ENCODE results near the gene PHACTR4. TPM values are rescaled to one million over a fixed set of nuclear protein-coding genes. Genes with fewer than 3 reads are reported as not detected.
"Not testable (repeated sequence)": the region's sequence is repeated elsewhere in the genome, so short reads cannot be mapped to it uniquely, and the experiment has no call there.

Gene PHACTR4
- total and polyA plus RNA-seq, 7 donors = 21.6 to 57.4 (median 35.2) TPM

GRCh38 chr1:28537457-28538199 is 168.1 kb downstream of the PHACTR4 start:
- intact Hi-C loops (cut with DNase I) = no loop called here
- no peak for DNase-seq
- Histone ChIP-seq H3K4me3 (no peak overlapping the region), H3K27me3 (no peaks in the 10 kb centered on the region), H3K27ac (no peak overlapping the region), H3K9me3 (no peaks in the 10 kb centered on the region), H3K36me3 (peaks cover 0 to 19% (median 9%) of the 10 kb centered on the region in 4 donors), H3K4me1 (no peaks in the 10 kb centered on the region)
- TF ChIP-seq POLR2A (IDR thresholded peaks at IDR 0.05) (no peak), EP300 (IDR thresholded peaks at IDR 0.05) (no peak), CTCF (IDR thresholded peaks at IDR 0.05) (no peak), POLR2AphosphoS5 (IDR thresholded peaks at IDR 0.05) (no peak)
- WGBS, 2 donors = 61 to 82% methylated on average over 8 of the region's 8 CpGs

- intact Hi-C loops (cut with DNase I) = no loop called here
- H3K9me3 ChIP-seq = no peaks in the 10 kb centered on the region
- 72 to 84% methylated on average over 6 of the region's 6 CpGs for whole genome bisulfite sequencing, 2 donors
- H3K4me3 ChIP-seq = no peak overlapping the region
- no peak overlapping the region for H3K27ac ChIP-seq
- peaks cover 0 to 19% (median 9%) of the 10 kb centered on the region in 4 donors for H3K36me3 ChIP-seq
- no peak for TF ChIP-seq POLR2A (IDR thresholded peaks at IDR 0.05)
- no peak for TF ChIP-seq POLR2AphosphoS5 (IDR thresholded peaks at IDR 0.05)
- no peak for TF ChIP-seq CTCF (IDR thresholded peaks at IDR 0.05)
- TF ChIP-seq EP300 (IDR thresholded peaks at IDR 0.05) = no peak
- H3K27me3 ChIP-seq = no peaks in the 10 kb centered on the region
- DNase-seq = no peak
- no peaks in the 10 kb centered on the region for H3K4me1 ChIP-seq
Measured at GRCh38 chr1:28538286-28538685, 168.7 kb downstream of the PHACTR4 start.

- H3K27me3 ChIP-seq = no peaks in the 10 kb centered on the region
- no peak overlapping the region for H3K4me3 ChIP-seq
- H3K4me1 ChIP-seq = no peaks in the 10 kb centered on the region
- no peak overlapping the region for H3K27ac ChIP-seq
- H3K9me3 ChIP-seq = no peaks in the 10 kb centered on the region
- no peak for TF ChIP-seq POLR2A (IDR thresholded peaks at IDR 0.05)
- no peak for TF ChIP-seq CTCF (IDR thresholded peaks at IDR 0.05)
- TF ChIP-seq EP300 (IDR thresholded peaks at IDR 0.05) = no peak
- no peak for TF ChIP-seq POLR2AphosphoS5 (IDR thresholded peaks at IDR 0.05)
- WGBS, 2 donors = 46 to 79% methylated on average over 7 of the region's 7 CpGs
- no peak for DNase-seq
- H3K36me3 ChIP-seq = peaks cover 0 to 12% (median 4%) of the 10 kb centered on the region in 4 donors
- intact Hi-C loops (cut with DNase I) = no loop called here
Measured at GRCh38 chr1:28540651-28541050, 171.1 kb downstream of the PHACTR4 start.

- H3K9me3 ChIP-seq; intact Hi-C loops (cut with DNase I); DNase-seq; H3K4me3 ChIP-seq; H3K27ac ChIP-seq; H3K36me3 ChIP-seq; H3K27me3 ChIP-seq; H3K4me1 ChIP-seq: not testable (repeated sequence)
- WGBS, 2 donors = 81 to 89% methylated on average over 8 of the region's 8 CpGs
Measured at GRCh38 chr1:28541414-28542015, 172.0 kb downstream of the PHACTR4 start.

GRCh38 chr1:28545246-28545628 is 175.7 kb downstream of the PHACTR4 start:
- WGBS, 2 donors = 92 to 95% methylated on average over 4 of the region's 4 CpGs
- Histone ChIP-seq H3K9me3 (no peaks in the 10 kb centered on the region), H3K4me3 (no peak overlapping the region), H3K27ac (no peak overlapping the region), H3K27me3 (no peaks in the 10 kb centered on the region), H3K36me3 (no peaks in the 10 kb centered on the region), H3K4me1 (no peaks in the 10 kb centered on the region)
- intact Hi-C loops (cut with DNase I) = no loop called here
- no peak for DNase-seq
- no peak for TF ChIP-seq POLR2A (IDR thresholded peaks at IDR 0.05)
- TF ChIP-seq POLR2AphosphoS5 (IDR thresholded peaks at IDR 0.05) = no peak
- no peak for TF ChIP-seq CTCF (IDR thresholded peaks at IDR 0.05)
- TF ChIP-seq EP300 (IDR thresholded peaks at IDR 0.05) = no peak

Data from sigmoid colon (tissue), 7 donors.